NOMO-1 treated with DMSO at 0.1 percent for 48 hours (cell line): ENCODE results near the gene FOXRED2.
"Not testable (repeated sequence)": the region's sequence is repeated elsewhere in the genome, so short reads cannot be mapped to it uniquely, and the experiment has no call there.

Source experiments
- DNase-seq: peaks from one replicate; lab custom pipeline; 2025; ENCODE audit not compliant: unreplicated experiment; lab: John Stamatoyannopoulos, UW

FOXRED2 gene

DNA sequence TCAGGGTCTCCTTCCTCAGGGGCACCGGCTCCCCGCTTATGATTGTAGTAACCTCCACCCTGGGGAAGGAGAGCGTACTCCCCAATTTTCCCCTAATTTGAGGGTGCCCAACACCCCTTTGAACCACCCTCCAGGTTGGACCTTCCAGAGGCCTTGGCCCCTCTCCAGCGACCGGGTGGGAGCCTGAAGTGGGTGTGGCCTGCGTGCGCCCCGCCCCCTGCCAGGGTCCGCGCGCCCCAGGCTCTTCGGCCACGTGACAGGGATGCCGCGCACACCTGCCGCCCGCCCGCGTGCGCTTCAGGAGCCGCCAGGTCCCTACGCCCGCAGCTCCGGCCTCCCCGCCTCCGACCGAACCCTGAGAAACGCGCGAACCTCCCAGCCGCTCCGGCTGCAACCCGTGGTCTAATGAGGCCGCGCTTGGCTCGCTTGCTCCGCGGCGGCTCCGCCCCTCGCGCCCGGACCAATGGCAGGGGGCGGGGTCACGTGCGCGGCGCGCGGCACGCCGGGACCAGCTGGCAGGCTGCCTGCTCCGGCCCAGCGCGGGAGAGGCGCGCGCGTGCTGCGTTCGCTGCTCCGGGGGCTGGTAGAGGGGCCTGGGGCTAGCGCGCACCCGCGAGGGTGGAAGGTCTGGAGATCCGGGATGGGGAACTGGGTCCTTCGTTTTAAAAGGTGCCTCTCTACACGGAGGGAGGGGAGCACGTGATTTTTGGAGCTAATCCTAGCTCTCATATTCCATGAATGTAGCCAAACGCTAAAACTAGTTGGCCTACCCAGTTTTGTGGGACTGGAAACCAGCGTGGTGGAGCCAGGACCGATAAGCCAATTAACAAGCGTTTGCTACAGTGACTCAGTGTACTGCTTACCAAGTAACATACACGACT lies at the start of gene FOXRED2:
Gene FOXRED2, minus strand, starts transcription at position 404 of the 881 bp plus-strand sequence. CDS start 618 bp downstream, outside the sequence.
- peak; percentile 81 for DNase-seq

DNA sequence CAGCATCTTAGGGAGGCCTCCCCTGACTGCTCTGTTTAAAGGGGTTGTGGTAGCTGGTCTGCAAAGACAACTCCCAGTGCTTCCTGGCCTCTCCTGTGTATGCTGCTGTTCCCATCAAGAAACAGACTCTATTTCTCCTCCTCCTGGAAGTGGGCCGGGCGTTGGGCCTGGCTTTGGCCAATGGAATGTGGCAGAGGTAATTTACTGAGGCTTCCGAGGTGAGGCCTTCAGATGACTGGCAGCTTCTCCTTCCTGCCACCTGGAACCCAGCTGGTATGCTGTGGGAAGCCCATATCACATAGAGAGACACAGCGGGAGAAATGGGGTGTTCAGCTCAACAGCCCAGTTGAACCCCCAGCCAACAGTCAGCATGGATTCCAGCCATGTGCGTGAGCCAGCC lies 47.3 kb upstream of the FOXRED2 start:
- no peak for DNase-seq

DNA sequence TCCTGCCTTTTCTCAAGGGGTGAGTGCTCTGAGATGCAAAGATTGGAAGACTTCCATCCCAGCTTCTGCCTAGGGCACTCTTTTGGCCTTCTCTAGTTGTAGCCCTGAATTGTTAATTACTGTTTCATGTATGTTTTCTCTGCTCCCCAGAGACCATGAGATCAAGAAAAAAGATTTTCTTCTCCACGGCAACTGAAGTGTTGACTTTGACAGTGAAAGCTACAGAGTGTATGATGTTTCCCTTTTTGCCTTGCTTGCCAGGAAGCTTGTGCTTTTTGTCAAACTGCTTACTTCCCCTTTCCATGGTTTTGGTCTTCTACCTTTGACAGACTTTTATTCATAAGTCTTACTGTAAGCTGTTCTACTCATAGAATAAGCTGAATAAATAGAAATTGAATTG lies 45.4 kb upstream of the FOXRED2 start:
- DNase-seq: peak; percentile 92

DNA sequence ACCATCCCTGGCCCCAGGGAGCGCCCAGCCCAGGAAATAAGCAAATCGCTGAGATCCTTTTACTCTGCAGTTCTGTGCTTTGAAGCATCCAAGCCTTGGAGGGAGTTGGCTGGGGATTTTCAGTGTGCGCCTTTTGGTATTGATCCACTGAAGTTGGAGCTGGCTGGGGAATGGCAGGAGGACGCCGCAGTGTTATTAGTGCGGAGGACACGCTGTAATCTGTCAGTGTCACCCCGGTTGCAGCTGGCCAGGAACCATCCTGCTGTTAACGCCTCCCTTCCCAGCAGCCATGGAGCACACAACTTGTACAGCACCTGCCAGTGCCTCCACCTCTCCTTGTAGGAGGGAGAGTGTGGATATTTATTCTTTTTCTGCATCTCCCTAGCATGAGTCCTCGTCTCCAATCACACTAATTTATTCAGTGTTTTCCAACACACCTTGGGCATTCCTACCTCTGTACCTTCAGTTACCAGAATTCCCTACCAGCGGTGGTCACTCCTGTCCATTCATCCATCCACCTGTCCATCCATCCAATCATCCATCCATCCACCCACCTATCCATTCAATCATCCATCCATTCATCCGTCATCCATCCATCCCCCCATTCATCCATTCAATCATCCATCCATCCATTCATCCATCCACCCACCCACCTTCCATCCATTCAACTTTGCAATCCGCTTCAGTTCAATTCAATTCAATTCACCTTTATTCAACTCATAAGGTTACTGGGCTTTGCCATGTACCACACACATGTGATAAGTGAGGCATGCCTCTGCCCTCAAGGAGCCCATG lies 44.1 kb upstream of the FOXRED2 start:
- no peak for DNase-seq

DNA sequence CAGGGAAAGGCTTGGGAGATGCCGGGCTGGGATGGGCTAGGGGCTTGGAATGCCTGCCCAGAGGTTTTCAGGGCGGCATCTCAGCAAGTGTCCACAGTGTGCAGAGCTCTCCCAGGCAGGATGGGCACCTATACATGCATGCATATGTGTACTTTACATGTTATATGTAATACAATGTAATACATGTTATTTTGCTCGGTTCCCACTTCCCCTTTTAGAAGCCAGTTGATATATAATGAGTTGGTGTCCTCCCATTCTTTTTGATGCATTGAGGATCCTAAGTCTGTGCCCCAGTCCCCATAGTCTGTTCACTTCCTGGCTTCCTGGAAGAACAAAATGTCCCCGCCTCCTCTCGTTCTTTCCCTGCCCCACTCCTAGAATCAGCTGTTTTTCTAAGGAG lies 42.2 kb upstream of the FOXRED2 start:
- DNase-seq: peak; percentile 20

DNA sequence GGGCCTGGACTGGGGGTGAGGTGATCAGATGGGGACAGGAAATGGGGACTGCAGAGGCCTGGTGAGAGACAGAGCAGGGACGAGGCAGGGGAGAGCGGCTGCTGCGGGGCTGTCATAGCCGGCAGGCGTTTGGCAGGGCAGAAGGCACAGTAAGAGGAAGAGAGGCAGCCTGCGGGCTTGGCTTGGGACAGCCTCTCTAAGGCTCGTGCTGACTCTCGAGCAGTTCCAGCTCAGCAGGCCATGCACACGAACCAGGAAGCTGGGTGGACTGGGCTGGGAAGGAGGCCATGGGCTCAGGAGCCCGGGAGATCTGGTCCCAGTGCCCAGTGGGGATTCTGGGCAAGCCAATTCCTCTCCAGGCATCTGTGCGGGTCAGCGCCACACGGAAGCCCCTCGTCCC lies 41.8 kb upstream of the FOXRED2 start:
- DNase-seq: no peak

DNA sequence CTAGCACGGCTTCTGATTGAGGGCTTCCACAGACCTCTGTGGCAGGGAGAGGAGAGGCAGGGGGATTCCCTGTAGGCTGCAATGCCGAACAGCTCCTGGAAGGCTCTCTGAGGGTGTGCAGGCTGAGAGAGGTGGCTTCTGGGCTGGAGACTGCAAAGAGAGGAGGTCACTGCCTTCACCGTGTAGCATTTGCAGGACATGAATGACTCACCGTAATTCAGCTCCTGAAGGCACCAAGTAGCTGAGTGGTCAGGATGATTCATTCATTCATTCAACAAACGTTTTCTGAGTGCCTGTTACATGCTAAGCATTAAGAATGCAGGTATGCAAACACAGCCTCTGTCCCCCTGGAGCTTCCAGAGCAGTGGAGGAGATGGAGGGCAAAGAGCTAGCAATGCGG lies 40.1 kb upstream of the FOXRED2 start:
- no peak for DNase-seq

DNA sequence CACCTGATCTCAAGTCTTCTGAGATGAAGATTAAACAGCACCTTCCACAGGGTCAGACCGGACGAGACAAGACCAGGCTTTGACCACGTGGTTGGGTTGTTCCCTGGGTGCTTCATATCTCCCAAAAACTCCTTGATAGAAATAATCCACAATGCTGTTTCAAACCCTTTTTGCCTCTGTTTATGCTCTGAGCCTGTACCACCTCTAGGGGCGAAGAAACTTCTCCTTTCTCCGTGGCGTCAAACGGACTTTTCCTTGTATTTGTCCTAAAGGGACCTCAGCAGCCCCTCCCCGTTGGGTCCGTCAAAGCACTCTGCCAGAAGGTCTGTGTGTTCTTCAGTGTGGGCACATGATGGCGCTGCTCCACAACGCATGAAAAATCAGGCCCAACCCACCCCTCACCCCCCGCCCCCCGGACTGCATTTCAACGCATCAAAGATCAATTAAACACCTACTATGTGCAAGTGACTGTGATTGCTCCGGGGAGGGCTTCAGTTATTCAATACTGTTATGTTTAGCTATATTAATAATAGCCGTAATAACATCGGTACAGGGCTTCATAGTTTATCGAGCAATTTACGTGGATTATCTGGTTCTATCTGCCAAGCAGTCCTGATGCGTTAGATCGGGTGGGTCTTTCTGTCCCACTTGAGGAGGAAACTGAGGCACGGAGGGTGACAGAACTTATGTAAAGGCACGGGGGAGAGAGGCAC lies 39.4 kb upstream of the FOXRED2 start:
- peak; percentile 52 for DNase-seq

DNA sequence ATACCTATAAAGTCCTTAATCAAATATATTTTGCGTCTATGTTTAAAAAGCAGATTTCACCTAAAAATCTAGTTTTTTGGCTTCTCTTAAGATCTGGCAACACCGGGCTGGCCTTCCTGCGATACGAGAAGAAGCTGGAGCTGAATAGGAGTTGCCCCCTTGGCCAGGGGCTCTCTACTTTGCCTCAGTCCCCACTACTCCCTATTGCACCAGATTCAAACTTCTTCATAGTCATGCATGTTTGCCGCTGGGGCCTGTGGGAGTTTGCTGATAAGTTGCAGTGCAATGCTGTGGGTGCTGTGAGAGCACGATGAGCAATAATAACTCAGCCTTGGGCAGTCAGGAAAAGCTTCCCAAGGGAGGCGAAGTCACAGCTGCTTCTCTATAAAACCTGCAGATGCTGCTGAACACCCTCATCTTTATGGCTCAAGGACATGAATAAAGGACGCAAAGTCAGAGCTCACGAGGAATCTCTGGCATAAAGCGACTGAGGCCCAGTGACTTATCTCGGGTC lies 37.3 kb upstream of the FOXRED2 start:
- no peak for DNase-seq

DNA sequence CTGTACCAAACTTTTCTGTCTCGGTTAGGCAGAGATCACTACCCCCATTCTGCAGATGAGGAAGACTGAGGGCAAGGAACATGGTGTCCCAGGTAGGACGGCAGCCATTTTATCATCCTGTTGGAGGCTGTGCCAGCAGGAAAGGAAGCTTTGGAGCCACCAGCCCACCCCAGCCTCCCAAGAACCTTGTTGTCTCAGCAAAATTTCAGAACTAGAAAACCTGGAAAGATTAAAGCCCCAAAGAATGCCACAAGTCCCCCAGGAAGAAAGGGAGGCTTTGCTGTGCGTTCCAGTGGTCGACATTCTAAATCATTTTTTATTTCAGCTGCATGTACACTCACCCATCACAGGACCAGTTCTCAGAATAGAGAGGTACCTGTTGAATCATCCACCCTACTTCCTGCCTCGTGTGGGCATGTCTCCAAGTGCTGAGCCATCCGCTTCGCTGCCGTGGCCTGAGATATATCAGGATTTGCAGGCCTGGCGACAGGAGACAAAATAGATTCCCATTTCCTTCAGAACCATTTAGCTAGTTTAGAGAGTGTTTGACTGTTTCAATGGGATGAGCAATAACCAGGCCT lies 35.1 kb upstream of the FOXRED2 start:
- DNase-seq: no peak

DNA sequence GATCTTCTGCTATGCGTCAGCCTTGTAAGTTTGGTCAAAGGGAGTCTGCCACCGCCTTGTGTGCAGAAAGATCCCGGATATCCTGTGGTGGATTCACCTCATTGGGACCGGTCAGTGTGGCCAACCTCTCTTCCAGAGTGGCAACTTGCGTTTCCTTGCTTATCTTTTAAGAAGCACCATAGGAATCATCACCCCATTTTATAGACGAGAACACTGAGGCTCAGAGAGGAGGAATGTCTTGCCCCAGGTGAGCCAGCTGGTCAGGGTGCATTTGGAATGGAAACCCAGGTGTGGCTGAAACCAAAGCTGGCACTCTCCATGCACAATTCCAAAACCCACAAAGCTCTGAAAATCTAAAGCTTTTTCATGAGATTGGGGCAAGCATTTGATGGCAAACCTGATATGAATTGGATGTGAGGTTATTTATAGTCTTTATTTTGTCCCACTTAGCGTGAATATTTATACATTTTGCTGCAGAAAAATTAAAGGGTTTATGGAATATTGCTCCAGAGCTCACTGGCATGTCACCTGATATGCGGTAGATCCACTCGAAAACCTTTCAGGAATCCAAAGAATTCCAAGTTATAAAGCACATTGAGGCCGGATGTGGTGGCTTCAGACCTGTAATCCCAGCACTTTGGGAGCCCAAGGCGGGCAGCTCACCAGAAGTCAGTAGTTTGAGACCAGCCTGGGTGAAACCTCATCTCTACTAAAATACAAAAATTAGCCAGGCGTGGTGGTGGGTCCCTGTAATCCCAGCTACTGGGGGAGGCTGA lies 34.2 kb upstream of the FOXRED2 start:
- DNase-seq: no peak

DNA sequence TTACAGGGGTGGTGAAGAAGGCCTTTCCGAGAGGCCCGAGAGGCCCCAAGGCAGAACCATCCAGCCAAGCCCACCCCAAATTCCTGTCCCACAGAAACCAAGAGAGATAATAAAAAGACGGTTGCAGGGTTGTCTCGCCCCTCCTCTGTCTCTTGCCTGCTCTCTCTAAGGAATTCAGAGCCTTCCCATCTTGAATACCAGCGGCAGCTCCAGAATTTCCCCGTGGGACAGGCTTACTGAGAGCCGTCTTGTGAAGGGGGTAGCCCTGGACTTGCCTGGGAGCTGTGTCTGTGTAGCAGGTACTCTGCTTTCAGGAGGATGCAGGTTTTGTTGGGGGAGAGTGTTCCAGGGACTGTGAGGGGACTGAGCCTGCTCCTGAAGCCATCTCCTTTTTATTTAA lies 31.7 kb upstream of the FOXRED2 start:
- no peak for DNase-seq

DNA sequence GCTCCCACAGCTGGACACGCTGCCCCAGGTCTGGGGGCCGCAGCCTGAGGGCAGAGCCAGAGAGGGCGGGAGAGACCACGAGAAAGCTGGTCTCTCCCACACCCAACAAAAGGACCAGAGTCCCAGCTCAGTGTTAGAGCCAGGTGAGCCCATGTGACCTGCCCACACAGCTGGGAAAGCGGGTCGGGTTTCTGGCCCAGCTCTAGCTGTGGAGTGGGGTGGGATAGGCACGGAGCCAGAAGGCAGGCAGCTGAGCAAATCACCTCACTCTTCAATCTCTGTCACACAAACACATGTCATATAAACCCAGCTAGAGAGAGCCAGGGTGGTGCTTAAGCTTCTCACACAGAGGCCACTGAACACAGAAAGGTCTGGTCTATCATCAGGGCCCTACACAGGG lies 29.9 kb upstream of the FOXRED2 start:
- no peak for DNase-seq

DNA sequence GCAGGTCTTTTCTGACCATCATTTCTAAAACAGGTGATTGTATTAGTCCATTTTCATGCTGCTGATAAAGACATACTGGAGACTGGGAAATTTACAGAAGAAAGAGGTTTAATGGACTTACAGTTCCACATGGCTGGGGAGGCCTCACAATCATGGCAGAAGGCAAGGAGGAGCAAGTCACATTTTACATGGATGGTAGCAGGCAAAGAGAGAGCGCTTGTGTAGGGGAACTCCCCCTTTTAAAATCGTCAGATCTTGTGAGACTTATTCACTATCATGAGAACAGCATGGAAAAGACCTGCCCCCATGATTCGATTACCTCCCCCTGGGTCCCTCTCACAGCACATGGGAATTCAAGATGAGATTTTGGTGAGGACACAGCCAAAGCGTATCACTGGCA lies 26.5 kb upstream of the FOXRED2 start:
- DNase-seq: not testable (repeated sequence)

DNA sequence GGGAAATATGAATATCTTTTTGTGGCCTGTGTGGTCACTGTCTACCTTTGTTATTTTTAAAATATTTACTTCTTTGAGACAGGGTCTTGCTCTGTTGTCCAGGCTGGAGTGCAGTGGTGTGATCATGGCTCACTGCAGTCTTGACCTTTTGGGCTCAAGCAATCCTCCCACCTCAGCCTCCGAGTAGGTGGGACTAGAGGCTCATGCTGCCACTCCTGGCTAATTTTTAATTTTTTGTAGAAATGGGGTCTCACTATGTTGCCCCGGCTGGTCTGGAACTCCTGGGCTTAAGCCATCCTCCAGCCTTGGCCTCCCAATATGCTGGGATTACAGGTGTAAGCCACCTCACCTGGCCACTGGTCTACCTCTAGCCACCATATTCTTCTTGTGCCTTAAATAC lies 25.6 kb upstream of the FOXRED2 start:
- no peak for DNase-seq

DNA sequence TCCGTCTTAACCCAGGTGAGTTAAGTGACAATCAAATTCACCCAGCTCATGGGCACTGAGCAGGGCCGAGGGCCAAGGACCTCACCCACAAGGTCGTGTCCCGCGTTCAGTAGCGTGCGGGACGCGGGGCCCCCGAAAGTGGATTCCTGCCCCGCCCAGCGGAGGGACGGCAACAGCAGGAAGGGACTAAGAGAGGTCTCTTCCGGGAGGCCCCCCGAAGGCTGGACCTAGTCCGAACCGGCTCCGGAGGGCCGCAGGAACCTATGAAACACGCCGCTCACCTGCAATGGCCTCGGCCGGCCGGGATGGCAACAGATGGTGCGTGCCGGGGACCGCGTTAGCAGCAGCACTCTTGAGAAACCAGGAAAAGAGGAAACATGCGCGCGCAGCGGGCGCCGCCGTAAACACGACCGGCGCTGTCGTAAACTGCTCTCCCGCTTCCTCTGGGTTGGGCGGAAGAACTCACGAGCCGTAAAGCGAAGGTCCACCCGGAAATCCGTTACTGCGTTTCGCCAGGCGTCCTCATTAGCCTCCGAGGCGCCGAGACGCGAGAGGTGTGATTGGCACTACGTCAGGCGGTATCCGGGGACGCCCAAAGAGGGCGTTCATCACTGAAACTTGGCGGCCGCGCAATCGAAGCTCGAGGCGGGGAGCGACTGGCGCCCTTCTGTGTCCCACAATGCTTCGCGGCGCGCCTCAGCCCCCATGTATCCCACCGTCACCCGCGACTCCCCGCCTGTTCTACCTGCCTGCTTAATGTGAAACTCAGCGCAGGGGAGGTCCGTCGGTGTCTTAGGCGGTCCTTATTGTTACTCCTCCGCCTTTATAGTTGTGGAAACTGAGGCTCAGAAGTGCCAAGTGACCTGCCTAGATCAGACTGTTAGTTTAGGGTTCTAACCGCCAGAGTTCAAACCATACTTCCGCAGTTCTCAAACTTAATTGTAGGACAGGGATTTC lies 22.2 kb upstream of the FOXRED2 start, which contains the start of gene EIF3D:
Gene EIF3D, minus strand, starts transcription at position 372 of the 957 bp plus-strand sequence. CDS start 3,045 bp downstream, outside the sequence.
- peak; percentile 100 for DNase-seq

DNA sequence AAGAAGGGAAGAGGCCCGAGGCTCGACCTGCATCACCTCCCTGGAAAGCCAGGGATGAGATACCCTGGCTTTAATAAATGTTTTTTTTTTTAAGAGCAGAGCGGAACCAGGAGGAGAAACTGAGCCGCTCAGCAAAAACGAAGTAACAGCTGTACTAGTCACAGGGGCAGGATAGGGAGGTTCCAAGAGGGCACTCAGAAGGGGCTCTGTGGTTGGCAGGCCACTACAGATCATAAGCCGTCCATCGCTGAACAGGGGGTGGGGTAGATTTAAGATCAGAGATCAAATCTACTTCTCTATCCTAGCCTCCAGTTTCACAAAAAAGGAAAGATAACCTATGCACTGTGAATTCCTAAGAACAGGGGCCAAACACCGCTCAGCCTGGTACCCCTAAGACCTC lies 21.5 kb upstream of the FOXRED2 start:
- no peak for DNase-seq

DNA sequence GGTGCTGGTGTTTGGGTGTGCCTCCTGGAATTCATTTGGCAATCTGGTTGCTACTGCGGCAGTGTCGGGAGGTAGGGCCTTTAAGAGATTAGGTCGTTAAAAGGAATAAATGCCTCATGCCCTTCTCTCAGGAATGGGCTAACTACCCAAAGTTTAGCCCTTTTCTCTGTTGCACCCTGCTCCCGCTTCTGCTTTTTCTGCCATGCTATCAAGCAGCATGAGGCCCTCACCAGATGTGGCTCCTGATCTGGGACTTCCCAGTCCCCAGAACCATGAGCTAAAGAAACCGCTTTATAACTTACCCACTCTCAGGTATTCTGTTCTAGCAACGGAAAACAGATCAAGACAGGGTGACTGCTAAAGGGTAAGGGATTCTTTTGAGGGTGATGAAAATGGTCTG lies 15.8 kb upstream of the FOXRED2 start:
- DNase-seq: no peak

DNA sequence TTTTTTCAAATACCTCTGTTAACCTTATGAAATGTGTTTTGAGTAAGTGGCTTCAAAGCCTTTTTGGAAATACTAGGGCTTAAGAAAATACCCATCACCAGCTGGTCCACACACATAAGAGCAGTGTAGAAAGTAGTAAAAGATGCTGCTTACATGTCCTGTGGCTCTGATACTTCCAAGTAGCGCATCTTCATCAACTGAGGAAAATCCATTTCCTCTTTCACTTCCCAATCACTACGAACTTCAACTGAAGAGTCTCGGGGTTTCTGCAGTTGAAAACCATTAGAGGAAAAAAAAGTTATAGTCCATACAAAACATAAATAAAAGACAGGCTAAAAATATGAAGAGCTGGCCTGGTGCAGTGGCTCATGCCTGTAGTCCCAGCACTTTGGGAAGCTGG lies 13.6 kb upstream of the FOXRED2 start:
- DNase-seq: peak; percentile 13
